Fibroblast of skin of back (primary cell): Measurements from ENCODE around the gene SARDH.
A peak's percentile ranks its signal among the peaks of the same experiment; 100 is the strongest.

Source experiments
- DNase-seq: peaks from one replicate; pipeline ENCODE4 v3.0.0-alpha.2; 2013

The SARDH gene

DNA sequence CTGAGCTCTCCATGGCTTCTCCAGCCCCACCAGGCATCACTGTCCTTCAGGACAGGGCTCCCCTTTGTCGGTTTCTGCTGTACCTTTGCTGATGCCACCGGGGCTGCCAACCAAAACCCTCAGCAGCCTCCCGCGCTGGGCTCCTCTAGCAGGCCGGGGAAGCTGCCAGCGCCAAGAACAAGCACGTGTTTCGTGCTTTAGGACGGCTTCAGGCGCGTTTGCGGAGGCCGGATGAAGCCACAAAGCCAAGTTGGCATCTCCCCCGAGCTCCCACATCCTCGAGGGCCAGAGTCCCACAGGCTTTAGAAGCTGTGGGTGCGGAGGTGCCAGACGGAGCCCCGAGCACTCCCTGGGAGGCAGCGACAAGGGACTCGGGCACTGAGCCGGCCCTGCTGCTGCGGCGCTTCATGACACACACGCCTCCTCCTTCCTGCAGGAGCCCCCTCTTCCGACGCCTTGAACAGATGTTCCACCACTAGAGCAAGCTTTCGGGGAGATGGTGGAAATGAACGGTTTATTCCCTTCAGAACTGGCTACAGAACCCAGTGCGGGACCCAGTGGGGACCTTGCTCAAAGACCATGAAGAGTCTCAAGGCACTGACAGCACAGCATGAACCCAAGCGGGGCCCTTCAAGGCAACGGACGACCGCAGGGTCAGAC is 36.7 kb downstream of the SARDH start:
- no peak for DNase-seq

DNA sequence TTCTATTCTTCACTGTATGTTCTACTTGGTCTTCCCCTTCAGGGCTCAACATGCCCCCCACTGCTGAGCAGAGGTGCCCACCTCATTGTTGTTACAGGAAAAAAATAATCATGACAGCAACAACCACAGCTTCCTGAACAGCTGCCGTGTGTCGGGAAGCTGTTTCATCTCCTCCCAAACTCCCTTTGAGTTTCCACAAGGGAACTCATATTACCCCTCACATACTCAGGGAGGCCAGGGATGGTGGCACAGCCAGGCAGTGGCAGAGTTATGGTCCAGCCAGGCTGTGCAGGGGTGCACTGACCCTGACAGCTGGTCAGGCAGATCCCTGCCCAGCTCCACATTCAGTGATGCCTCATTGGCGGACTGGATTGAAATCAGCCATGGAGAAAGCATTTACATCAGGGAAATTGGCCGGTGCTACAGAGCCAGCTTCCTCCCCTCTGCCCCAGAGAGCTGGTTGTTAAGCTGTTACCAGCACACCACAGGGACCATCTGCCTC is 37.3 kb downstream of the SARDH start:
- DNase-seq, result no peak

DNA sequence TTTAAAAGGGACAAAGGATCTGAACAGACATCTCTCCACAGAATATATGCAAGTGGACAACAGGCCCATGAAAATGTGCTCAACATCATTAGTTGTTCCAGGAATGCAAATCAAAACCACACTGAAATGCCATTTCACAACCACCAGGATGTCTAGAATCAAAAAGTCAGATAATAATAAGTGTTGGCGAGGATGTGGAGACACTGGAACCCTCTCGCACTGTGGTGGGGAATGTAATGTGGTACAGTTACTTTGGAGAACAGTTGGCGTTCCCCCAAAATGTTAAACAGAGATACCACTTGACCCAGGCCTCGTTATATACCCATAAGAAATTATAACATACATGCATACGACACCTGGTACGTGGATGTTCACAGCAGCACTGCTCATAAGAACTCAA is 38.6 kb downstream of the SARDH start:
- no peak for DNase-seq

GRCh38 chr9:133696071-133696472 is 42.1 kb downstream of the SARDH start:
- no peak for DNase-seq

- no peak for DNase-seq
Measured at GRCh38 chr9:133694686-133695085, 43.5 kb downstream of the SARDH start.

DNA sequence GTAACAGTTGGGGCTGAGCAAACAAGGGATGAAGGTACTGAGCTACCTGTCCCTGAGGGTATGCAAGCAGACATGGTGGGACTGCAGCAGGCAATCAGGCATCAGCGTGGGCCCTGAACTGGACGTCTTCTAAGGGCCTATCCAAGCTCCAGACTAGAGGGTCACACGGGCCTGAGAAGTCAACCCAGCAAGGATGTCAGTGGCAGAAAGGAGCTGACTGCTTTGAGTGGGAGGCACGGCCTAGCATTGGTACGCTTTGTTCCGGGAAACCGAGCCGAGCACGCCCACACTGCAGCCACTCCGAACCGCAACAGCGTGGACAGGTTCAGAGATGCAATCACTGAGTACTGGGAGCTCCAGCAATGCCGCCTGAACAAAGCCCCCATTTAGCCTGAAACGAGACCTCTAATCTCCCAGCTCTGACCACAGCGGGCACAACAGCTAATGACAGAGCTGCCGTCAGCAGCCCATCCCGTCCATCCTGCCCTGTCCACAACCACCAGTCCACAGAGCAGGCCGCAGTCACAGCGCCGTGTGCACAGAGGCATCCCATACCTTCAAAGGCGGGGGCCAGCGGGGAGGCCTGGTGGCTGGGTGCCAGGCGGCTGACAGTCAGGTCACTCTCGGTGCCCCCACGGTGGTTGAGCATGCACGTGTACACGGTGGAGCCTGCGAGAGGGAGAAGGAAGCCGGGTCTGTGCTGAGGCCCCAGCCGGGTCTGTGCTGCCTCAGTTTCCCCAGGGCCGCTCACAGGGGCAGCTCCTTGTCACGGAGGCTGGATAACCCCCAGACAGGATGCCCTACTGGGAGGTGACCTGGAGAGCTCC is 44.2 kb downstream of the SARDH start:
- no peak for DNase-seq

DNA sequence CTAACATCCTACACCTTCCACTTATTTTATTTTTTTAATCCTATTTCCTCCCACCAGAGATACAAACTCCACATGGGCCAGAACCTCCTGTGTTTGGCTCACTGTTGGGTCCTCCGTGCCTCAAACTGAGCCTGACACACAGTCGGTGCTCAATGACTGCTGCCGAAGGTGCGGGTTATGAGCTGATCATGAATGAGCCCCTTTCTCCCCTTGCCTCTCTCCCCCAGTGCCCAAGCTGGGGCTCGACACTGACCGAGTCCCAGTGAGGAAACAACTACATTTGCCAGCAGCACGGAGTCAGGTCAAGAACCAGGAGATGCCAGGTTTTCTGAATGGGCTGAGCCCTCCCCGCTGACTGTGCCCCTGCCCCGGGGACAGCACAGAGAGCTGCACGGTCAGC is 45.0 kb downstream of the SARDH start:
- DNase-seq, result no peak

DNA sequence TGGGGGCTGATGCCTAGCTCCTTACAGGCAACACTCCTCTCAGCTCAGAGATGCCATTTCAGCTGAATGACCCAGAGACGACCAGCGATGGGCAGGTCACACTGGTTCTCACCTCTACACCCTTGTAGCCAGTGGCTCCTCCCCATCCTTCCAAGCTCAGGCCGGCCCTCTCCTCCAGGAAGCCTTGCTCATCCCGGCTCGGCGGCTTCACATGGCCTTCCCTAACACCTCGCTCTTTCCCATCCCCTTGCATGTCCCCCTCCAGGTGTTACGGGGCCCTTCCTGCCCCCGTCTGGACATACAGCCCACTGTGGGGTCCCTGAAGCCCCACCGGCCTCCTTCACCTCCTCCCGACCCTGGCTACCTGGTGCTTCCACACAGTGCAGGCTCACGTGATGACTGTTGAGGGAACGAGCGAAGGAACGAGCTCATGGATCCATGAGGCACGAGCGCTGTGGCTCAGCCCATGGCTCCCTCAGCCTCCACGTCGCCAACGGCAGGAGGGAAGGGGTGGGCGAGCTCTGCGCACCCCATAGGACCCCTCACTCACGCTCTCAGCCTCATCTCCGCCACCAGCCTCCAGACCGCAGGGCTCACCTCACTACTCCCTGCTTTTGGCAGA is 45.7 kb downstream of the SARDH start:
- no peak for DNase-seq

- peak; percentile 67 for DNase-seq
Measured at GRCh38 chr9:133691626-133692363, 46.4 kb downstream of the SARDH start.

GRCh38 chr9:133691191-133691590 is 47.0 kb downstream of the SARDH start:
- DNase-seq, result no peak

DNA sequence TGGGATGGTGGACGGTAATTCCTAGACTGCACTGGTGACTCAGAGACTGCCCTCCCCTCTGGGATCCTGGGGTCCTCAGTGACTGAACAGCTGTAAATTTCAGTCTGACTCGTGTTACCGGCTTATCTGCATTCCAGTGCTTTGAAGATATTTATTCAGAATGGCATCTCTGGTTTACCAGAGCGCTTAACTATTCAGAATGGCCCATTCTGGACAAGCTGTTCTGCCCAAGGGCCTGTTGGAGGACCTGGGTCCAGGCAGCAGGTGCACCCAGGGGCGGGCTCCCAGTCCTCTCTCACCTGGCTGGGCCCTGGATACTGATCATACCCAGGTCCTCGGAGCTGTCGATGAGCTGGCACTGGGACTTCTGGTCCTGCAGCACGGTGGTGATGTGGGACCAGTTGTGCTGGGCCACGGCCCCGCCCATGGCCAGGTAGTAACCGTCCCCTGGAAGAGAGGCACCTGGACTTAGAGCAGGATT is 48.0 kb downstream of the SARDH start:
- DNase-seq, result peak; percentile 29

GRCh38 chr9:133689151-133689763 is 48.9 kb downstream of the SARDH start:
- DNase-seq, result no peak

GRCh38 chr9:133687856-133688761 is 50.0 kb downstream of the SARDH start:
- DNase-seq, result no peak

- DNase-seq, result no peak
Measured at GRCh38 chr9:133686642-133687575, 51.2 kb downstream of the SARDH start.

GRCh38 chr9:133685653-133686609 is 52.2 kb downstream of the SARDH start:
- no peak for DNase-seq

GRCh38 chr9:133684936-133685361 is 53.2 kb downstream of the SARDH start:
- DNase-seq, result no peak

- DNase-seq, result no peak
Measured at GRCh38 chr9:133684121-133684935, 53.8 kb downstream of the SARDH start.
